Activated T-helper 1 cell treated with anti-CD3 and anti-CD28 coated beads, Interleukin-12 subunit alpha, Interleukin-12 subunit beta, Interleukin-2, Interleukin-4 antibody, amounts not matched to agents 30 ng/mL and 10 ng/mL and 1 ng/mL, durations not matched to agents 14 hours and 24 hours and 36 hours (primary cell): ENCODE data around the gene CTAGE1. TPM values are rescaled to one million over a fixed set of nuclear protein-coding genes. Genes with fewer than 3 reads are reported as not detected.
"Not testable (repeated sequence)": the region's sequence is repeated elsewhere in the genome, so short reads cannot be mapped to it uniquely, and the experiment has no call there.

Source experiments
- DNase-seq: peaks from one replicate; pipeline ENCODE4 v3.0.0; 2021; ENCODE audit warnings: low spot score
- H3K27ac Mint-ChIP-seq: one replicate; pipeline ENCODE4 v1.8.0; 2021; ENCODE audit warnings: mild to moderate bottlenecking, mixed read lengths
- H3K27me3 Mint-ChIP-seq: one replicate; pipeline ENCODE4 v1.8.0; 2022; ENCODE audit warnings: mild to moderate bottlenecking, moderate library complexity, mixed read lengths; ENCODE audit not compliant: insufficient read depth
- H3K36me3 Mint-ChIP-seq: one replicate; pipeline ENCODE4 v1.8.0; 2021; ENCODE audit warnings: low read depth, mixed read lengths
- H3K4me1 Mint-ChIP-seq: one replicate; pipeline ENCODE4 v1.8.0; 2021; ENCODE audit warnings: low read depth, mixed read lengths
- H3K4me3 Mint-ChIP-seq: one replicate; pipeline ENCODE4 v1.8.0; 2021; ENCODE audit warnings: mild to moderate bottlenecking, moderate library complexity, mixed read lengths
- H3K9me3 Mint-ChIP-seq: one replicate; pipeline ENCODE4 v1.8.0; 2021; ENCODE audit warnings: mixed read lengths
- intact Hi-C: fragments of 100-400 bp; cut with micrococcal nuclease; formaldehyde crosslinking; loops from one replicate; pipeline ENCODE4 v1.15.1; 2024
- total RNA-seq: library from RNA; stranded (reverse); gene quantifications from 2 replicates; pipeline ENCODE4 v1.2.3, GENCODE V29; 2022

Gene CTAGE1
- total RNA-seq, 1 donor from 2014 or later = not detected

DNA sequence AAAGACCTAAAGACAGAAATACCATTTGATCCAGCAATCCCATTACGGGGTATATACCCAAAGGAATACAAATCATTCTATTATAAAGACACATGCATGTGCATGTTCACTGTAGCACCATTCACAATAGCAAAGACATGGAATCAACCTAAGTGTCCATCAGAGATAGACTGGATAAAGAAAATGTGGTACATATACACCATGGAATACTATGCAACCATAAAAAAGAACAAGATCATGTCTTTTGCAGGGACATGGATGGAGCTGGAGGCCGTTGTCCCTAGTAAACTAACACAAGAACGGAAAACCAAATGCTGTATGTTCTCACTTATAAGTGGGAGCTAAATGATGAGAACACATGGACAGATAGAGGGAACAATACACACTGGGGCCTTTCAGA lies 33.1 kb upstream of the CTAGE1 start:
- H3K27me3 Mint-ChIP-seq, H3K4me1 Mint-ChIP-seq, H3K36me3 Mint-ChIP-seq, H3K27ac Mint-ChIP-seq, DNase-seq, H3K4me3 Mint-ChIP-seq, intact Hi-C loops: not testable (repeated sequence)
- H3K9me3 Mint-ChIP-seq = peaks cover 13% of the 10 kb centered on the region

GRCh38 chr18:22450318-22450717 lies 32.6 kb upstream of the CTAGE1 start:
- H3K4me1 Mint-ChIP-seq, H3K4me3 Mint-ChIP-seq, intact Hi-C loops, H3K27me3 Mint-ChIP-seq, DNase-seq, H3K36me3 Mint-ChIP-seq, H3K27ac Mint-ChIP-seq: not testable (repeated sequence)
- H3K9me3 Mint-ChIP-seq = peaks cover 13% of the 10 kb centered on the region

- DNase-seq, H3K4me3 Mint-ChIP-seq, intact Hi-C loops, H3K4me1 Mint-ChIP-seq, H3K36me3 Mint-ChIP-seq, H3K27me3 Mint-ChIP-seq, H3K27ac Mint-ChIP-seq: not testable (repeated sequence)
- peaks cover 13% of the 10 kb centered on the region for H3K9me3 Mint-ChIP-seq
These were observed 32.0 kb upstream of the CTAGE1 start for GRCh38 chr18:22449753-22450152.

GRCh38 chr18:22448238-22448637 lies 30.5 kb upstream of the CTAGE1 start:
- H3K27me3 Mint-ChIP-seq = no peaks in the 10 kb centered on the region

DNA sequence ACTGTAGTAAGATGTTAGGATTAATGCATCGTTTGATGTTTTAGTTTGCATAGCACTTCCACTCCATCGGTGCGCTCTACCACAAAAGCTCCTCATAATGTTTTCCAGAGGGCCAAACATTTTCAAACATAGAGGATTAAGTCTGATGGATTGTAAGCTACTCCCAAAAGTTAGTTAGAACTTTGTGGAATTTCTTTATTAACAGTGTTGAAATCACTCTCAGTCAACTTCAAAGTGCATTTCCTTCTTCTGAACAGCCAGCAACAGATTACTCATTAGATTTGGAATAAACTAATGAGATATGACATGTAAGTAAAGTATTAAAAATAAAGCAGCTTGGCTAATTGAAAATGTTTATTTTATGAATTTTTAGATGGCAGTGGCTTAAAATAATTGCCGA lies 30.1 kb upstream of the CTAGE1 start:
- DNase-seq = no peak
- H3K4me1 Mint-ChIP-seq = no peaks in the 10 kb centered on the region
- H3K27ac Mint-ChIP-seq = no peak overlapping the region
- H3K27me3 Mint-ChIP-seq = no peaks in the 10 kb centered on the region
- intact Hi-C loops = no loop called here
- H3K9me3 Mint-ChIP-seq = peaks cover 13% of the 10 kb centered on the region
- H3K4me3 Mint-ChIP-seq = no peak overlapping the region
- no peaks in the 10 kb centered on the region for H3K36me3 Mint-ChIP-seq

More at GRCh38 chr18:22448238-22448637, 30.5 kb upstream of the CTAGE1 start:
- intact Hi-C loops = no loop called here
- Mint-ChIP-seq H3K9me3 (peaks cover 13% of the 10 kb centered on the region), H3K27ac (no peak overlapping the region), H3K4me3 (no peak overlapping the region), H3K36me3 (no peaks in the 10 kb centered on the region), H3K4me1 (no peaks in the 10 kb centered on the region)
- DNase-seq = no peak

DNA sequence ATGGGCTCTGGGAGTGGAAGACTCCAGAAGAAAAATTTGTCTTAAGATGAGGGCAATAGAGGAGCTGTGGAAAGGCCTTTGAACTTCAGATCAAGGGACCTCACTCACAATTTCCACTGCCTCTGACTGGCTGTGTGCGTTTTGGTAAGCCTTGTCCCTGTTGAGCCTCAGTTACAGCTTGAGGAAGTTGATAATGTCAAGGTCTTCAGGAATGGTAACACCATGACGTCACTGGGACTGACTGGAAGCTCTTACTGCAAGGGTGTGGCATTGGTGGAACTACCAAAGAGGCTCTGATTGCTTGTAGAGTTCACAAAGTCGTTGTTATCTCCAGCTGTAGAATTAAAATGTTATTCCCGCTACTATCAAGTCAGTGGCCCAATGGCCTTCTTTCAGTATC lies 29.2 kb upstream of the CTAGE1 start:
- intact Hi-C loops = no loop called here
- Mint-ChIP-seq H3K27me3 (no peaks in the 10 kb centered on the region), H3K36me3 (no peaks in the 10 kb centered on the region), H3K27ac (no peak overlapping the region), H3K4me1 (no peaks in the 10 kb centered on the region), H3K4me3 (no peak overlapping the region), H3K9me3 (peaks cover 13% of the 10 kb centered on the region)
- DNase-seq = no peak

GRCh38 chr18:22446325-22446724 lies 28.6 kb upstream of the CTAGE1 start:
- Mint-ChIP-seq H3K4me3 (no peak overlapping the region), H3K4me1 (no peaks in the 10 kb centered on the region), H3K9me3 (peaks cover 13% of the 10 kb centered on the region), H3K36me3 (no peaks in the 10 kb centered on the region), H3K27me3 (no peaks in the 10 kb centered on the region), H3K27ac (no peak overlapping the region)
- no peak for DNase-seq
- intact Hi-C loops = no loop called here

GRCh38 chr18:22441638-22442037 lies 23.9 kb upstream of the CTAGE1 start:
- Mint-ChIP-seq H3K27me3 (no peaks in the 10 kb centered on the region), H3K9me3 (no peaks in the 10 kb centered on the region), H3K27ac (no peak overlapping the region), H3K4me3 (no peak overlapping the region), H3K36me3 (no peaks in the 10 kb centered on the region), H3K4me1 (no peaks in the 10 kb centered on the region)
- intact Hi-C loops = no loop called here
- DNase-seq = no peak

- Mint-ChIP-seq H3K9me3 (no peaks in the 10 kb centered on the region), H3K4me1 (no peaks in the 10 kb centered on the region), H3K27ac (no peak overlapping the region), H3K4me3 (no peak overlapping the region), H3K36me3 (no peaks in the 10 kb centered on the region), H3K27me3 (no peaks in the 10 kb centered on the region)
- DNase-seq = no peak
- intact Hi-C loops = no loop called here
These were observed 21.7 kb upstream of the CTAGE1 start for GRCh38 chr18:22439447-22439846.

GRCh38 chr18:22436136-22436535 lies 18.4 kb upstream of the CTAGE1 start:
- Mint-ChIP-seq H3K27ac (no peak overlapping the region), H3K27me3 (no peaks in the 10 kb centered on the region), H3K36me3 (no peaks in the 10 kb centered on the region), H3K9me3 (no peaks in the 10 kb centered on the region), H3K4me1 (no peaks in the 10 kb centered on the region), H3K4me3 (no peak overlapping the region)
- DNase-seq = no peak
- intact Hi-C loops = no loop called here

- Mint-ChIP-seq H3K36me3 (no peaks in the 10 kb centered on the region), H3K9me3 (peaks cover 4% of the 10 kb centered on the region), H3K27ac (no peak overlapping the region), H3K27me3 (no peaks in the 10 kb centered on the region), H3K4me1 (no peaks in the 10 kb centered on the region), H3K4me3 (no peak overlapping the region)
- intact Hi-C loops = no loop called here
- DNase-seq = no peak
These were observed 17.4 kb upstream of the CTAGE1 start for GRCh38 chr18:22434973-22435608.

GRCh38 chr18:22433956-22434355 lies 16.2 kb upstream of the CTAGE1 start:
- H3K4me1 Mint-ChIP-seq = no peaks in the 10 kb centered on the region
- DNase-seq = no peak
- no peaks in the 10 kb centered on the region for H3K27me3 Mint-ChIP-seq
- peaks cover 4% of the 10 kb centered on the region for H3K9me3 Mint-ChIP-seq
- no peak overlapping the region for H3K27ac Mint-ChIP-seq
- intact Hi-C loops = no loop called here
- H3K36me3 Mint-ChIP-seq = no peaks in the 10 kb centered on the region
- H3K4me3 Mint-ChIP-seq = no peak overlapping the region

DNA sequence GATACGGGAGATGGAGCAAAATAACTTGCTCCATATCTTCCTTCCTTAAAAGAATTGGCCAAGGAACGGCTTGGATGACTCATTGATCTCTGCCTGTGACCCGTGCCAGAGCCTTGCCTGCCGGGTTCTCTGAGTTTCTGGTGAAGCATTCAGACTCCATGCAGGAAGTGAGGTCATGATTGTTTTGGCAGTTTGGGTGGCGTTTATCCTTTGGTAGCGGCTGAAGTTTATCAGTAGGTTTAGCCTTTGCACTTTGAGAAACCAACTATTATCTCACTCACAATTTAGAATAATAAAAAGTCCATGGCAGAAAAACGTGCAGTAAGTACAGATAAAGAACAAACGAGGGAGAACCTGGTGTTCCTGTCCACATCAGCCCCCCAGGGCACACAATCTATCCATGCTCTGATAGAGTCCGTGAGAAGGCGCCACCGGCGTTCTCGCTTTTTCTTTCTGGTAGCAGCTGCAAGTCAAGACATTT lies 15.0 kb upstream of the CTAGE1 start:
- H3K27me3 Mint-ChIP-seq = no peaks in the 10 kb centered on the region
- H3K9me3 Mint-ChIP-seq = peaks cover 4% of the 10 kb centered on the region
- H3K27ac Mint-ChIP-seq = no peak overlapping the region
- no peak for DNase-seq
- H3K36me3 Mint-ChIP-seq = no peaks in the 10 kb centered on the region
- no peaks in the 10 kb centered on the region for H3K4me1 Mint-ChIP-seq
- intact Hi-C loops = no loop called here
- no peak overlapping the region for H3K4me3 Mint-ChIP-seq

DNA sequence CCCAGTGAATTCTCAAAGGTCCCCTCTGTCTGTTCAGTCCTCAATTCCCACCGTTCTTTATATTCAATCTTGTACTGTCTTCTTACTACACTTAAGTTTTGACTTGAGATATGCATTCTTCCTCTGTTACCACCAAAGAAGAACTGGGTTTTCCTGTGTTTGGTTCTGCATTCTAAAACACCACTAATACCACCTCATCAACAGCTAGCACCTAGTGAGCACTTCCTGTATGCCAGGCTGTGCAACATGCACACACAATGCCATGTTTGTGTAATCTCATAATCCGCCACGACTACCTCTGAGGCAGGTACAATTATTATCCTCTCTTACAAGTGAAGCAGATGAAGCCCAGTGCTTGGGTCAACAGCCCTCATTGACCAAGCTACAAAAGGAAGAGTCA lies 11.8 kb upstream of the CTAGE1 start:
- Mint-ChIP-seq H3K27ac (no peak overlapping the region), H3K4me3 (no peak overlapping the region), H3K36me3 (no peaks in the 10 kb centered on the region), H3K27me3 (no peaks in the 10 kb centered on the region), H3K9me3 (peaks cover 4% of the 10 kb centered on the region), H3K4me1 (no peaks in the 10 kb centered on the region)
- intact Hi-C loops = no loop called here
- DNase-seq = no peak
